Measurements from ENCODE around the gene CHP1.

- TF ChIP-seq CTCF (IDR thresholded peaks at IDR 0.05): no peak
- no peak for TF ChIP-seq POLR2A (IDR thresholded peaks at IDR 0.05)
- no peak for TF ChIP-seq EP300 (IDR thresholded peaks at IDR 0.05)
Measured at GRCh38 chr15:41304149-41304770, 73.2 kb downstream of the CHP1 start.
